Iris pigment epithelial cell (primary cell): ENCODE data around the gene BICDL2.

Source experiments
- DNase-seq: peaks from one replicate; pipeline ENCODE4 v3.0.0-alpha.2; 2011; ENCODE audit warnings: low read depth

BICDL2 gene

GRCh38 chr16:3010510-3010909 lies 26.2 kb downstream of the BICDL2 start:
- DNase-seq = no peak

GRCh38 chr16:3009568-3010390 lies 27.0 kb downstream of the BICDL2 start:
- peak; percentile 27 for DNase-seq

- DNase-seq = no peak
These were observed 28.1 kb downstream of the BICDL2 start for GRCh38 chr16:3008690-3009037.

GRCh38 chr16:3007957-3008689 lies 28.6 kb downstream of the BICDL2 start:
- DNase-seq = no peak

- DNase-seq = no peak
These were observed 29.4 kb downstream of the BICDL2 start for GRCh38 chr16:3007059-3007956.

GRCh38 chr16:3004781-3005284 lies 31.9 kb downstream of the BICDL2 start:
- DNase-seq = no peak

- no peak for DNase-seq
These were observed 32.4 kb downstream of the BICDL2 start for GRCh38 chr16:3004319-3004718.

GRCh38 chr16:3003582-3004270 lies 33.0 kb downstream of the BICDL2 start:
- DNase-seq = peak; percentile 99

GRCh38 chr16:3001316-3001715 lies 35.4 kb downstream of the BICDL2 start:
- DNase-seq = no peak

- no peak for DNase-seq
These were observed 36.2 kb downstream of the BICDL2 start for GRCh38 chr16:3000540-3000939.

GRCh38 chr16:2999929-3000328 lies 36.8 kb downstream of the BICDL2 start:
- no peak for DNase-seq

- DNase-seq = no peak
These were observed 40.4 kb downstream of the BICDL2 start for GRCh38 chr16:2996298-2996697.

- DNase-seq = no peak
These were observed 44.2 kb downstream of the BICDL2 start for GRCh38 chr16:2992383-2993081.

GRCh38 chr16:2991566-2992261 lies 45.0 kb downstream of the BICDL2 start:
- no peak for DNase-seq

GRCh38 chr16:2990891-2991290 lies 45.9 kb downstream of the BICDL2 start:
- DNase-seq = no peak

- DNase-seq = no peak
These were observed 48.1 kb downstream of the BICDL2 start for GRCh38 chr16:2988590-2989099.

GRCh38 chr16:2987833-2988232 lies 48.9 kb downstream of the BICDL2 start:
- no peak for DNase-seq

GRCh38 chr16:2987286-2987685 lies 49.5 kb downstream of the BICDL2 start:
- no peak for DNase-seq

GRCh38 chr16:2986623-2987188 lies 50.0 kb downstream of the BICDL2 start:
- DNase-seq = no peak

- no peak for DNase-seq
These were observed 50.8 kb downstream of the BICDL2 start for GRCh38 chr16:2985893-2986355.
